HG03060 (cell line): ENCODE measurements around the gene ATP1A3.
"Not testable (repeated sequence)": the region's sequence is repeated elsewhere in the genome, so short reads cannot be mapped to it uniquely, and the experiment has no call there.

Experiments
- ATAC-seq: cut with Tn5 transposase; IDR thresholded peaks from one replicate; pipeline ENCODE4 v1.9.1; 2021; ENCODE audit warnings: low read depth, moderate number of reproducible peaks; ENCODE audit not compliant: unreplicated experiment

The ATP1A3 gene

GRCh38 chr19:41993612-41994483 is at the start of gene ATP1A3:
TSS of gene ATP1A3 (minus strand) at chr19:41994230. CDS start at chr19:41994076, 154 bp downstream.
- ATAC-seq, result no peak

GRCh38 chr19:42042455-42043170 is 48.6 kb upstream of the ATP1A3 start:
- ATAC-seq, result no peak

- not testable (repeated sequence) for ATAC-seq
These were observed 46.5 kb upstream of the ATP1A3 start for GRCh38 chr19:42040491-42040890.

- no peak for ATAC-seq
These were observed 46.0 kb upstream of the ATP1A3 start for GRCh38 chr19:42040031-42040430.

GRCh38 chr19:42038666-42039065 is 44.6 kb upstream of the ATP1A3 start:
- ATAC-seq, result no peak

GRCh38 chr19:42037649-42038048 is 43.6 kb upstream of the ATP1A3 start:
- ATAC-seq, result no peak

- ATAC-seq, result not testable (repeated sequence)
These were observed 40.8 kb upstream of the ATP1A3 start for GRCh38 chr19:42034640-42035391.

- ATAC-seq, result no peak
These were observed 39.4 kb upstream of the ATP1A3 start for GRCh38 chr19:42033413-42033812.

- no peak for ATAC-seq
These were observed 38.4 kb upstream of the ATP1A3 start for GRCh38 chr19:42032431-42032830.

GRCh38 chr19:42030645-42031440 is 36.8 kb upstream of the ATP1A3 start:
- ATAC-seq, result no peak

- no peak for ATAC-seq
These were observed 34.5 kb upstream of the ATP1A3 start for GRCh38 chr19:42028304-42029216.

GRCh38 chr19:42024622-42025111 is 30.6 kb upstream of the ATP1A3 start:
- no peak for ATAC-seq

- no peak for ATAC-seq
These were observed 29.9 kb upstream of the ATP1A3 start for GRCh38 chr19:42023943-42024260.

GRCh38 chr19:42023121-42023942 is 29.3 kb upstream of the ATP1A3 start:
- no peak for ATAC-seq

- no peak for ATAC-seq
These were observed 28.6 kb upstream of the ATP1A3 start for GRCh38 chr19:42022616-42023015.

- ATAC-seq, result no peak
These were observed 27.2 kb upstream of the ATP1A3 start for GRCh38 chr19:42021185-42021584.

- no peak for ATAC-seq
These were observed 24.6 kb upstream of the ATP1A3 start for GRCh38 chr19:42018503-42019193.

GRCh38 chr19:42017040-42017439 is 23.0 kb upstream of the ATP1A3 start:
- ATAC-seq, result no peak
